ENCODE measurements around the gene CEACAM21. TPM values are rescaled to one million over a fixed set of nuclear protein-coding genes. Genes with fewer than 3 reads are reported as not detected.
A peak's percentile ranks its signal among the peaks of the same experiment; 100 is the strongest.

CEACAM21 gene
- total RNA-seq, 2 experiments from 2014 or later, result 30.7 to 34.9 TPM

- CTCF ChIA-PET, result interaction anchor here (1.0 to 1.5 kb wide), 3 partner anchors 9 to 23 kb away, joined by 3 to 4 read pairs (median 4); no protein-coding TSS in a partner anchor
- H3K36me3 Mint-ChIP-seq (ENCODE audit: low read depth), result peaks cover 85% of the 10 kb centered on the region
- ATAC-seq (ENCODE audit: poor library complexity), result peak; percentile 12
Measured at GRCh38 chr19:41552558-41552957, 23.4 kb upstream of the CEACAM21 start.

GRCh38 chr19:41553804-41554203 is 22.2 kb upstream of the CEACAM21 start:
- ATAC-seq (ENCODE audit: poor library complexity) (no peak), DNase-seq (no peak)
- H3K4me1 ChIP-seq (ENCODE audit: insufficient read depth, low read length), result peaks cover 36% of the 10 kb centered on the region
- peak overlapping the region; percentile 97 for H3K4me3 Mint-ChIP-seq
- peak overlapping the region; percentile 74 for H3K4me3 ChIP-seq (ENCODE audit: low read length)
- peaks cover 27% of the 10 kb centered on the region for H3K36me3 ChIP-seq (ENCODE audit: insufficient read depth, low read length)
- H3K4me1 Mint-ChIP-seq (ENCODE audit: low read depth), result peaks cover 70% of the 10 kb centered on the region
- H3K36me3 Mint-ChIP-seq (ENCODE audit: low read depth), result peaks cover 91% of the 10 kb centered on the region
- H3K27ac ChIP-seq (ENCODE audit: low read depth in 1 of 2, low read length in 2 of 2), result peak overlapping the region; percentile 57 to 62
- intact Hi-C loops (cut with DNase I, micrococcal nuclease), result loop anchor here (1.0 to 10.0 kb wide), 3 partner anchors 9 to 331 kb away; partner anchors contain the start of gene ARHGEF1 (in 1 of the 2)
- H3K9me3 ChIP-seq (ENCODE audit: control insufficient read depth in 1 of 2, insufficient read depth in 1 of 2, low read length in 2 of 2), result no peaks in the 10 kb centered on the region
- ChIA-PET POLR2A (interaction anchor here (0.8 to 13.1 kb wide), 7 partner anchors 8 to 803 kb away, joined by 3 to 286 read pairs (median 5); partner anchors contain the start of genes ACTMAP, DMAC2 and SNRPA), CTCF (interaction anchor here (0.8 to 4.8 kb wide), 9 partner anchors 10 to 349 kb away, joined by 3 to 29 read pairs (median 4); no protein-coding TSS in a partner anchor)
- H3K27me3 Mint-ChIP-seq, result no peaks in the 10 kb centered on the region
- H3K27me3 ChIP-seq (ENCODE audit: control insufficient read depth in 1 of 2, insufficient read depth in 2 of 2, low read length in 2 of 2), result no peaks in the 10 kb centered on the region
- H3K27ac Mint-ChIP-seq, result peak overlapping the region; percentile 82
- no peaks in the 10 kb centered on the region for H3K9me3 Mint-ChIP-seq
- TF ChIP-seq CTCF (IDR thresholded peaks at IDR 0.05), result no peak

More at GRCh38 chr19:41552558-41552957, 23.4 kb upstream of the CEACAM21 start:
- Mint-ChIP-seq H3K27me3 (no peaks in the 10 kb centered on the region), H3K9me3 (no peaks in the 10 kb centered on the region), H3K4me1 (ENCODE audit: low read depth) (peaks cover 70% of the 10 kb centered on the region), H3K27ac (peak overlapping the region; percentile 82), H3K4me3 (peak overlapping the region; percentile 97)
- intact Hi-C loops (cut with DNase I, micrococcal nuclease), result loop anchor here (2.0 to 10.0 kb wide), 2 partner anchors 32 to 332 kb away; partner anchors contain the start of gene ARHGEF1 (in 1 of the 2)
- POLR2A ChIA-PET, result interaction anchor here (0.9 to 4.6 kb wide), 4 partner anchors 11 to 23 kb away, joined by 3 to 65 read pairs (median 5); partner anchors contain the start of gene CEACAM21
- no peaks in the 10 kb centered on the region for H3K9me3 ChIP-seq (ENCODE audit: control insufficient read depth in 1 of 2, insufficient read depth in 1 of 2, low read length in 2 of 2)
- peak overlapping the region; percentile 57 to 62 for H3K27ac ChIP-seq (ENCODE audit: low read depth in 1 of 2, low read length in 2 of 2)
- H3K36me3 ChIP-seq (ENCODE audit: insufficient read depth, low read length), result peaks cover 21% of the 10 kb centered on the region
- TF ChIP-seq CTCF (IDR thresholded peaks at IDR 0.05), result no peak
- peaks cover 38% of the 10 kb centered on the region for H3K4me1 ChIP-seq (ENCODE audit: insufficient read depth, low read length)
- no peaks in the 10 kb centered on the region for H3K27me3 ChIP-seq (ENCODE audit: control insufficient read depth in 1 of 2, insufficient read depth in 2 of 2, low read length in 2 of 2)
- H3K4me3 ChIP-seq (ENCODE audit: low read length), result peak overlapping the region; percentile 74
- DNase-seq, result peak in 2 of 14 experiments; percentile 37 to 58

- ChIA-PET CTCF (interaction anchor here (1.1 to 4.8 kb wide), 7 partner anchors 9 to 351 kb away, joined by 3 to 29 read pairs (median 5); no protein-coding TSS in a partner anchor), POLR2A (interaction anchor here (0.6 to 13.1 kb wide), 16 partner anchors 9 to 804 kb away, joined by 3 to 286 read pairs (median 4); partner anchors contain the start of genes ACTMAP, B9D2, CEACAM21 and DMAC2)
- H3K27ac ChIP-seq (ENCODE audit: low read depth in 1 of 2, low read length in 2 of 2), result peak overlapping the region; percentile 42 to 63
- peak overlapping the region; percentile 74 for H3K4me3 ChIP-seq (ENCODE audit: low read length)
- no peaks in the 10 kb centered on the region for H3K27me3 ChIP-seq (ENCODE audit: control insufficient read depth in 1 of 2, insufficient read depth in 2 of 2, low read length in 2 of 2)
- peak in 6 of 14 experiments; percentile 32 to 84 (median 70) for DNase-seq
- Mint-ChIP-seq H3K9me3 (no peaks in the 10 kb centered on the region), H3K36me3 (ENCODE audit: low read depth) (peaks cover 93% of the 10 kb centered on the region), H3K4me3 (peak overlapping the region; percentile 97), H3K27ac (peak overlapping the region; percentile 82), H3K4me1 (ENCODE audit: low read depth) (peaks cover 75% of the 10 kb centered on the region), H3K27me3 (no peaks in the 10 kb centered on the region)
- H3K36me3 ChIP-seq (ENCODE audit: insufficient read depth, low read length), result peaks cover 27% of the 10 kb centered on the region
- peaks cover 37% of the 10 kb centered on the region for H3K4me1 ChIP-seq (ENCODE audit: insufficient read depth, low read length)
- ATAC-seq (ENCODE audit: poor library complexity), result peak; percentile 72
- intact Hi-C loops (cut with DNase I, micrococcal nuclease), result loop anchor here (1.0 to 10.0 kb wide), 2 partner anchors 8 to 330 kb away; partner anchors contain the start of gene ARHGEF1 (in 1 of the 2)
- no peaks in the 10 kb centered on the region for H3K9me3 ChIP-seq (ENCODE audit: control insufficient read depth in 1 of 2, insufficient read depth in 1 of 2, low read length in 2 of 2)
- TF ChIP-seq CTCF (IDR thresholded peaks at IDR 0.05), result no peak
Measured at GRCh38 chr19:41554907-41555306, 21.1 kb upstream of the CEACAM21 start.

Measured in CD4-positive, alpha-beta T cell (primary cell).